ENCODE data around the gene CFDP1. TPM values are rescaled to one million over a fixed set of nuclear protein-coding genes. Genes with fewer than 3 reads are reported as not detected.

CFDP1 gene
- polyA plus RNA-seq, 1 donor (not counting 4 experiments of a cell fraction or from before 2014, with no cell fraction given) = 42.1 TPM

DNA sequence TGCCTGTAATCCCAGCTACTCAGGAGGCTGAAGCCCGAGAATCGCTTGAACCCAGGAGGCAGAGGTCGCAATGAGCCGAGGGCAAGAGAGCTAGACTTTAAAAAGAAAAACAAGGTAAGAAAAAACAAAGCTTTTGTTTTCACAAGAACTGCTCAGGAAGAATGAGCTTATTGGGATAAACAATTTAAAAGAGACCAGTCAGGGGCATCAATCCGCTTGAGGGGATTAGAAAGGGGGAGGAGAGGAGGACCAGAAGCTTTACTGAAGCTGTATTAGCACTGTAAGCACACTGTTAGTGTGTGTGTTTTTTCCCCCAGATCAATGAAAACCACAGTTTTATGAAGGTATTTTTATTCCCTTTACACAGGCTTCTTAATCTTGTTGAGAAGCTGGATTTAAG is 22.4 kb upstream of the CFDP1 start:
- Histone ChIP-seq H3K9me3 (ENCODE audit: control insufficient read depth, low read depth, low read length) (no peaks in the 10 kb centered on the region), H2AFZ (ENCODE audit: control insufficient read depth, low read length) (no peak overlapping the region), H3K4me2 (ENCODE audit: control insufficient read depth, extremely low read depth, insufficient read depth, low read depth, low read length) (no peak overlapping the region), H3K27me3 (ENCODE audit: control insufficient read depth, extremely low read depth, insufficient read depth, low read length) (no peaks in the 10 kb centered on the region), H3K36me3 (ENCODE audit: control insufficient read depth in 2 of 2, extremely low read depth in 1 of 2, insufficient read depth in 2 of 2, low read length in 2 of 2) (peaks cover 9 to 16% of the 10 kb centered on the region in 2 experiments), H3K9me1 (ENCODE audit: control insufficient read depth, extremely low read depth, insufficient read depth, low read length) (no peaks in the 10 kb centered on the region), H3K9ac (ENCODE audit: control insufficient read depth, extremely low read depth, insufficient read depth, low read length) (no peak overlapping the region), H3K4me1 (ENCODE audit: control insufficient read depth, extremely low read depth, insufficient read depth, low read length) (no peaks in the 10 kb centered on the region), H3K79me2 (ENCODE audit: control insufficient read depth, insufficient read depth, low read length) (peaks cover 92% of the 10 kb centered on the region), H3K4me3 (ENCODE audit: control insufficient read depth in 2 of 3, extremely low read depth in 1 of 3, insufficient read depth in 2 of 3, low read depth in 1 of 3, low read length in 3 of 3) (no peak overlapping the region), H4K20me1 (ENCODE audit: control insufficient read depth, extremely low read depth, insufficient read depth, low read length) (peaks cover 18% of the 10 kb centered on the region), H3K27ac (ENCODE audit: control insufficient read depth, insufficient read depth, low read length) (no peak overlapping the region)
- TF ChIP-seq EZH2 (IDR thresholded peaks at IDR 0.05; ENCODE audit: low read length) = no peak
- TF ChIP-seq CTCF (optimal IDR thresholded peaks at IDR 0.05 in 1 of 3, IDR thresholded peaks at IDR 0.05 in 1 of 3, conservative IDR thresholded peaks at IDR 0.05 in 1 of 3; ENCODE audit: extremely low read depth in 1 of 3, insufficient read depth in 2 of 3, low read length in 3 of 3) = no peak
- FAIRE-seq (no peak), DNase-seq (ENCODE audit: low read depth, low spot score) (no peak)
- dilution Hi-C loops (cut with MboI; ENCODE audit: extremely low pct_ligation_motif_present, low sequenced_read_pairs) = no loop called here

DNA sequence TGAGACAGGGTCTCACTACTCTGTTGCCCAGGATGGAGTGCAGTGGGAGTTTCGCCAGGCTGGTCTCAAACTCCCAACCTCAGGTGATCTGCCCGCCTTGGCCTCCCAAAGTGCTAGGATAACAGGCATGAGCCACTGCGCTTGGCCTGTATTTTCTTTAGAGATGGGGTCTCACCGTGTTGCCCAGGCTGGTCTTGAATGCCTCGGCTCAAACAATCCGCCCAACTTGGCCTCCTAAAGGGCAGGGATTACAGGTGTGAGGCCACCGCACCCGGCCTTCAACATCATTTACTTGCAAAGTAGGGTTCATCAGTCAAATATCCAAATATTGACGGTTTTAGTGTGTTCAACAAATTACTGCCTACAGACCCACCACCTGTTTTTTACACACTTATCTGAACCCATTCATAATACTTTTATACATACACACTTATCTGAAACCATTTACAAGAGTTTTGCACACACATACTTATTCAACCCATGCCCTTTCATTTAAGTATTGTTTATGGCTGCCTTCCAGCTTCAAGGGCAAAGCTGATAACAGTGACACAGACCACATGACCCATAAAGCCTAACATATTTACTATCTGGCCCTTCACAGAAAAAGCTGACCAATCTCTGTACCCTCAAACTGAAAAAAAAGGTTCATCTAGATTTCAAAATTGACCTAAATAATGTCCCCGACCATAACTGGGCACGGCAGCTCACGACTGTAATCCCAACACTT is 19.3 kb upstream of the CFDP1 start:
- H3K4me1 ChIP-seq (ENCODE audit: control insufficient read depth, extremely low read depth, insufficient read depth, low read length) = no peaks in the 10 kb centered on the region
- no peak for DNase-seq (ENCODE audit: low read depth, low spot score)
- TF ChIP-seq CTCF (optimal IDR thresholded peaks at IDR 0.05 in 1 of 3, IDR thresholded peaks at IDR 0.05 in 1 of 3, conservative IDR thresholded peaks at IDR 0.05 in 1 of 3; ENCODE audit: extremely low read depth in 1 of 3, insufficient read depth in 2 of 3, low read length in 3 of 3) (no peak), EZH2 (IDR thresholded peaks at IDR 0.05; ENCODE audit: low read length) (no peak)
- peaks cover 67% of the 10 kb centered on the region for H3K79me2 ChIP-seq (ENCODE audit: control insufficient read depth, insufficient read depth, low read length)
- H3K4me3 ChIP-seq (ENCODE audit: control insufficient read depth in 2 of 3, extremely low read depth in 1 of 3, insufficient read depth in 2 of 3, low read depth in 1 of 3, low read length in 3 of 3) = no peak overlapping the region
- H3K4me2 ChIP-seq (ENCODE audit: control insufficient read depth, extremely low read depth, insufficient read depth, low read depth, low read length) = no peak overlapping the region
- no peaks in the 10 kb centered on the region for H3K9me3 ChIP-seq (ENCODE audit: control insufficient read depth, low read depth, low read length)
- peaks cover 15% of the 10 kb centered on the region for H4K20me1 ChIP-seq (ENCODE audit: control insufficient read depth, extremely low read depth, insufficient read depth, low read length)
- peaks cover 2 to 8% of the 10 kb centered on the region in 2 experiments for H3K36me3 ChIP-seq (ENCODE audit: control insufficient read depth in 2 of 2, extremely low read depth in 1 of 2, insufficient read depth in 2 of 2, low read length in 2 of 2)
- H2AFZ ChIP-seq (ENCODE audit: control insufficient read depth, low read length) = no peak overlapping the region
- no peaks in the 10 kb centered on the region for H3K27me3 ChIP-seq (ENCODE audit: control insufficient read depth, extremely low read depth, insufficient read depth, low read length)
- FAIRE-seq = no peak
- no peak overlapping the region for H3K27ac ChIP-seq (ENCODE audit: control insufficient read depth, insufficient read depth, low read length)
- H3K9me1 ChIP-seq (ENCODE audit: control insufficient read depth, extremely low read depth, insufficient read depth, low read length) = no peaks in the 10 kb centered on the region
- dilution Hi-C loops (cut with MboI; ENCODE audit: extremely low pct_ligation_motif_present, low sequenced_read_pairs) = no loop called here
- no peak overlapping the region for H3K9ac ChIP-seq (ENCODE audit: control insufficient read depth, extremely low read depth, insufficient read depth, low read length)

Data from keratinocyte (primary cell).